Hippocampal formation (tissue), 2 donors: ENCODE data around the gene ZCCHC8.
"Not testable (repeated sequence)": the region's sequence is repeated elsewhere in the genome, so short reads cannot be mapped to it uniquely, and the experiment has no call there.

Experiments
- DNase-seq, 2 donors: peaks; one replicate each; lab custom pipeline; 2025; lab: John Stamatoyannopoulos, UW

ZCCHC8 gene

DNA sequence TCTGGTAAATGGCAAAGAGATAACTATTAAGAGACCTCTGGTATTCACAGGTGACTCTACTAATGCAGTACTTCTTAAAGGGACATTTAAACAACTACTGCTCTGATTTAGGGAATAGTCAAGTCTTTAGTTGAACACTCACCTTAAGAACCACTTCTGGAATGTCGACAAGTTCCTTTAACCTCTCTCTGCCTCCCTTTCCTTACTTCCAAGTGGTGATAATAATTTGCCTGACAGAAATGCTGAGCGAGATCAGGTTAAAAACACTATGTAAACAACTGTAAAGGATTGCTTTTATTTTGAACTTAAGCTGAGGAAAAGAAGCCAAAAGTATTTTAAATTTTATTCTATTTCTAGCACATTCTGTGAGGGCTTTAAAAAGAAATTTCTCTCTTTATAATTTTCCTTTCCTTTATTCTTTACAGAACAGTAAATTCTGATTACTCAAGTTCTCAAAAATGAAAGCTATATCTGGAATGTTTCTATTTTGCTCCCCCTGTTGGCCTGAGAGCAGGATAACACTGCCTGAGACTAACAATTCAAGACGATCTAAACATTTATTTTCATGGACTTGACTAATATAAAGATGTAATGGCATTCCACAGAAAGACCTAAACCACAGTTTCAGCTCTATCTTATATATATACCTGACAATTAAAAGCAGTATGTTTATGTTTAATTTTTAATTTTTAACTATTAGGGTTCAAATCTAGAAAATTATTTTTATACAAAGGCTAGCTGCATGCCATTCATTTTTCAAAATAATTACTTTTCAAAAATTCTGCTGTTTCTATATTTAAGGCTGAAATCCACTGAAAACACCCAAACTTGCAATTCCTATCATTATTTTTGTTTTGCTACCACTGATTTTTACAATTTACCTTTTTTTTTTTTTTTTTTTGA is 29.2 kb downstream of the ZCCHC8 start:
- DNase-seq, result peak in 1 of 2 donors; percentile 65

DNA sequence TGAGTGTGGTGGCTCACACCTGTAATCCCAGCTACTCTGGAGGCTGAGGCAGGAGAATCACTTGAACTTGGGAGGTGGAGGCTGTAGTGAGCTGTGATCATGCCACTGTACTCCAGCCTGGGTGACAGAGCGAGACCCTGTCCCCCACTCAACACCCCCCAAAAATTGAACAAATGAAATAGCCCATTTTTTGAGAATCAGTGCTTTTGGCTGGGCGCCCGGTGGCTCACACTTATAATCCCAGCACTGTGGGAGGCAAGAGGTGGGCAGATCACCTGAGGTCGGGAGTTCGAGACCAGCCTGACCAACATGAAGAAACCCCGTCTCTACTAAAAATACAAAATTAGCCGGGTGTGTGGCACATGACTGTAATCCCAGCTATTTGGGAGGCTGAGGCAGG is 30.2 kb downstream of the ZCCHC8 start:
- not testable (repeated sequence) for DNase-seq

- DNase-seq, result not testable (repeated sequence)
These were observed 30.9 kb downstream of the ZCCHC8 start for GRCh38 chr12:122469856-122470255.

DNA sequence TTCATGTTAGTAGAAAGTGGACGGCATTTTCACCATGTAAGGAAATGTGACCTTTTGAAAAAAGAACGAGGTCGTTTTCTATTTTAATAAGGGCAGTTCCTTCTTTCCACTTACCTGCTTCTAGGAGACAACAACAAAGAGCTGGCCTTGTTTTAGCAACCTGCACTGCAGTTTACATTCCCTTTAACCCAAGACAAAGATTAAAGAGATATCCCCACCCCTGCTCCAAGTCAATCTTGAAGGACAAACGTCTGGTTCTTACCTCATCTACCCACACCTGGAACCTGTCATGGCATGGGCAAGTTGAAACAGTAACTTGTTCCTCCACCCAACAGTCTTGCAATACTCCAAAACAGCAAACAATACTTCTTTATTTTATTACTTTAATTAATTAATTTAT is 32.7 kb downstream of the ZCCHC8 start:
- DNase-seq, result no peak

GRCh38 chr12:122464317-122465042 is 36.3 kb downstream of the ZCCHC8 start:
- not testable (repeated sequence) for DNase-seq

GRCh38 chr12:122460641-122461040 is 40.1 kb downstream of the ZCCHC8 start:
- no peak for DNase-seq

GRCh38 chr12:122460061-122460460 is 40.7 kb downstream of the ZCCHC8 start:
- no peak for DNase-seq

- DNase-seq, result no peak
These were observed 41.5 kb downstream of the ZCCHC8 start for GRCh38 chr12:122459211-122459610.

DNA sequence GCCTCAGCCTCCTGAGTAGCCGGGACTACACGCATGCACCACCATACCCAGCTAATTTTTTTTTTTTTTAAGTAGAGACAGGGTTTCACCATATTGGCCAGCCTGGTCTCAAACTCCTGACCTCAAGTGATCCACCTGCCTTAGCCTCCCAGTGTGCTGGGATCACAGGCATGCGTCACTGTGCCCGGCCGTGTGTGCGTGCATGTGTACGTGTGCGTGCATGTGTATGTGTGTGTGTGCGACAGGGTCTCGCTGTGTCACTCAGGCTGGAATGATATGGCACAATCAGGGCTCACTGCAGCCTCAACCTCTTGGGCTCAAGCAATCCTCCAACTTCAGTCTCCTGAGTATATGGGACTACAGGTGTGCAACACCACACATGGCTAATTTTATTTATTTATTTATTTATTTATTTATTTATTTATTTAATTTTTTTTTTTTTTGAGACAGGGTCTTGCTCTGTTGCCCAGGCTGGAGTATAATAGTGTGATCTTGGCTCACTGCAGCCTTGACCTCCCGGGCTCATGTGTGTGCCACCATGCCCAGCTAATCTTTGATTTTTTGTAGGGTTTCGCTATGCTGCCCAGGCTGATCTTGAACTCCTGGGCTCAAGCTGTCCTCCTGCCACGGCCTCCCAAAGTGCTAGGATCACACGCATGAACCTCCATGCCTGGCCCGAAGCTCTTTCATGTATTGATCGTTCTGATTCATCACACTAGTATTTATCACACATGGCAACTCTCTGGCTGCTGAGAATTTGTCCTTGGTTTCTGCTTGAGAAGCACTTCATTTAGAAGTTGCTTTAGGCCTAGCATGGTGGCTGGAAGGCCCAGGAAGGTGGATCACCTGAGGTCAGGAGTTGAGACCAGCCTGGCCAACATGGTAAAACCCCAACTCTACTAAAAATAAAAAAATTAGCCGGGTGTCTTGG is 42.4 kb downstream of the ZCCHC8 start:
- no peak for DNase-seq

GRCh38 chr12:122457627-122458026 is 43.1 kb downstream of the ZCCHC8 start:
- DNase-seq, result no peak

GRCh38 chr12:122454739-122455138 is 46.0 kb downstream of the ZCCHC8 start:
- no peak for DNase-seq

- DNase-seq, result no peak
These were observed 46.4 kb downstream of the ZCCHC8 start for GRCh38 chr12:122454250-122454721.

- no peak for DNase-seq
These were observed 47.9 kb downstream of the ZCCHC8 start for GRCh38 chr12:122452701-122453285.

DNA sequence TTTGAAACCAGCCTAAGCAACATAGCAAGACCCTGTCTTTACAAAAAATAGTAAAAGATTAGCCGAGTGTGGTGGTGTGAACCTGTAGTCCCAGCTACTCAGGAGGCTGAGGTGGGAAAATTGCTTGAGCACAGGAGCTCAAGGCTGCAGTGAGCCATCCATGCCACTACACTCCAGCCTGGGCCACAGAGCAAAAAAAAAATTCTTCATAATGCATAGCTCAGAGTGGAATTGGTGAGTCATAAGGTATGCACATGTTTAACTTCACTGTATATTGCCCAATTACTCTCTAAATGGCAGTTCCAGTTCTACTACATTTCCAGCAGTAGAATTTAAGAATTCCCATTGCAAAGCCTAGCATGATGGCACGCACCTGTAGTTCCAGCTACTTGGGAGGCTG is 51.4 kb downstream of the ZCCHC8 start:
- DNase-seq, result no peak

DNA sequence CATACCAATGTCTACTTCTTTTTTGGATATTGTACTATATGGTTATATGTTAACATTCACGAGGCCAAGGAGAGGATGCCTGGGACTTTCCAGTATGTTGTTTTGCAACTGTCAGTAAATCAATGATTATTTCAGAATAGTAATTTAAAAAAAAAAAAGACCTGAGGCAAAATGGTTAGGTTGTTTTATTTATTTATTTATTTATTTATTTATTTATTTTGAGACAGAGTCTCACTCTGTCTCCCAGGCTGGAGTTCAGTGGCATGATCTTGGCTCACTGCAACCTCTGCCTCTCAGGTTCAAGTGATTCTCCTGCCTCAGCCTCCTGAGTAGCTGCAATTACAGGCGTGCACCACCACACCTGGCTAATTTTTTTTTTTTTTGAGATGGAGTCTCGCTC is 52.9 kb downstream of the ZCCHC8 start:
- not testable (repeated sequence) for DNase-seq

GRCh38 chr12:122446390-122446789 is 54.3 kb downstream of the ZCCHC8 start:
- DNase-seq, result not testable (repeated sequence)

- not testable (repeated sequence) for DNase-seq
These were observed 56.7 kb downstream of the ZCCHC8 start for GRCh38 chr12:122444071-122444470.

GRCh38 chr12:122438822-122439221 is 61.9 kb downstream of the ZCCHC8 start:
- DNase-seq, result not testable (repeated sequence)

DNA sequence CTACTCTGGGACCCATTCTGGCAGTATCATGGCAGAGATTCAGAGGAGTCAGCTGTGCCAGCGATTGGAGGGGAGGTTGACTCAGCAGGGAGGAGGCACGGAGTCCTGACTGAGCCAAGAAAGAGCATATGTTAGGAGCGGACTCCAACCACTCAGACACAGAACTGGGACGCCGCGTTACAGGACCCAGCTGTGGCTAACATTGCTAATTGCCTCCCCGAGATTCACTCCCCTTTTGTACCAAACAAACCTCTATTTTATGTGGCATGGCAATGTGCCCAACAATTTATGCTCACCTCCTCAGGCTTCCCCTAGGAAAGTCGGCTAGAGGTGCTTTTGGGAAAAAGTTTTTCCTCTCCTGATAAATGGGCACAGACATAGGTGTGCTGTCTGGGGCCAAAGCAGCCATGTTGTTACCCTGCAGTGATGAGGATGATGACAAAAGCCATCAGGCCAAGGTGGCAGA is 63.0 kb downstream of the ZCCHC8 start:
- DNase-seq, result peak; percentile 9 to 38

- no peak for DNase-seq
These were observed 65.5 kb downstream of the ZCCHC8 start for GRCh38 chr12:122435186-122435585.

GRCh38 chr12:122429043-122429442 is 71.7 kb downstream of the ZCCHC8 start:
- DNase-seq, result not testable (repeated sequence)
